ENCODE data around the gene OBP2A. TPM values are rescaled to one million over a fixed set of nuclear protein-coding genes. Genes with fewer than 3 reads are reported as not detected.

OBP2A gene
- total RNA-seq, 1 donor from 2014 or later = not detected

- intact Hi-C loops (cut with DNase I) = no loop called here
- no peaks in the 10 kb centered on the region for H3K27me3 ChIP-seq
- no peak for DNase-seq (ENCODE audit: extremely low spot score in 2 of 2)
These were observed 20.6 kb downstream of the OBP2A start for GRCh38 chr9:135566552-135566951.

DNA sequence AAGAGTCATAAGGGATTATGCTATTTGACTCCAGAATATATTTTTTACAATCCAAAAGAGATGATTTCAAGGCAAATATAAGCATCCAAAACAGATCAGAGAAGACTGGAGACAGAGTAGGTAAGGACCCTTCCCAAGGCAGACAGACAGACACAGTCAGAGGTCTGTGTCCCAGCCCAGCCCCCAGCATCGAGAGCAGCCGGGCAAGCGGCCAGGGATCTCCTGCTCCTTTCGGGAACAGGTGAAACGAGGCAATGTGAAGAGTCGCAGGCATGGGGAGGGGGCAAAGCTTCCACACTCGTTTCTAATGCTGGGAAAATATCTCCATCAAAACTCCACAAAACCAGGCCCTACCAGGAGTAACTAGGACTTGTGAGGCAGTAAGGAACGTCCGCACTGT is 21.4 kb downstream of the OBP2A start:
- Histone ChIP-seq H3K4me3 (no peak overlapping the region), H3K36me3 (no peaks in the 10 kb centered on the region), H3K27ac (no peak overlapping the region), H3K9me3 (no peaks in the 10 kb centered on the region), H3K4me1 (no peaks in the 10 kb centered on the region), H3K27me3 (no peaks in the 10 kb centered on the region)
- DNase-seq (ENCODE audit: extremely low spot score in 2 of 2) = no peak
- intact Hi-C loops (cut with DNase I) = no loop called here
- no peak for TF ChIP-seq POLR2AphosphoS5 (IDR thresholded peaks at IDR 0.05; ENCODE audit: insufficient read depth in 1 of 2, low read depth in 1 of 2)
- no peak for TF ChIP-seq POLR2A (IDR thresholded peaks at IDR 0.05)
- TF ChIP-seq CTCF (IDR thresholded peaks at IDR 0.05) = no peak

More at GRCh38 chr9:135566552-135566951, 20.6 kb downstream of the OBP2A start:
- no peak overlapping the region for H3K27ac ChIP-seq
- no peaks in the 10 kb centered on the region for H3K4me1 ChIP-seq
- no peaks in the 10 kb centered on the region for H3K9me3 ChIP-seq
- H3K4me3 ChIP-seq = no peak overlapping the region
- TF ChIP-seq CTCF (IDR thresholded peaks at IDR 0.05) (no peak), POLR2A (IDR thresholded peaks at IDR 0.05) (no peak), POLR2AphosphoS5 (IDR thresholded peaks at IDR 0.05; ENCODE audit: insufficient read depth in 1 of 2, low read depth in 1 of 2) (no peak)
- H3K36me3 ChIP-seq = no peaks in the 10 kb centered on the region

GRCh38 chr9:135568026-135568425 is 22.1 kb downstream of the OBP2A start:
- no peaks in the 10 kb centered on the region for H3K27me3 ChIP-seq
- H3K4me1 ChIP-seq = no peaks in the 10 kb centered on the region
- no peaks in the 10 kb centered on the region for H3K9me3 ChIP-seq
- no peaks in the 10 kb centered on the region for H3K36me3 ChIP-seq
- H3K27ac ChIP-seq = no peak overlapping the region
- no peak overlapping the region for H3K4me3 ChIP-seq
- intact Hi-C loops (cut with DNase I) = no loop called here
- DNase-seq (ENCODE audit: extremely low spot score in 2 of 2) = no peak
- TF ChIP-seq POLR2A (IDR thresholded peaks at IDR 0.05) (no peak), POLR2AphosphoS5 (IDR thresholded peaks at IDR 0.05; ENCODE audit: insufficient read depth in 1 of 2, low read depth in 1 of 2) (no peak), CTCF (IDR thresholded peaks at IDR 0.05) (no peak)

- no peaks in the 10 kb centered on the region for H3K27me3 ChIP-seq
- H3K27ac ChIP-seq = no peak overlapping the region
- no peak for TF ChIP-seq POLR2AphosphoS5 (IDR thresholded peaks at IDR 0.05; ENCODE audit: insufficient read depth in 1 of 2, low read depth in 1 of 2)
- no peak for TF ChIP-seq POLR2A (IDR thresholded peaks at IDR 0.05)
- TF ChIP-seq CTCF (IDR thresholded peaks at IDR 0.05) = no peak
- H3K9me3 ChIP-seq = no peaks in the 10 kb centered on the region
- H3K4me3 ChIP-seq = no peak overlapping the region
- H3K36me3 ChIP-seq = no peaks in the 10 kb centered on the region
- no peaks in the 10 kb centered on the region for H3K4me1 ChIP-seq
- no peak for DNase-seq (ENCODE audit: extremely low spot score in 2 of 2)
- intact Hi-C loops (cut with DNase I) = no loop called here
These were observed 24.5 kb downstream of the OBP2A start for GRCh38 chr9:135570456-135570855.

DNA sequence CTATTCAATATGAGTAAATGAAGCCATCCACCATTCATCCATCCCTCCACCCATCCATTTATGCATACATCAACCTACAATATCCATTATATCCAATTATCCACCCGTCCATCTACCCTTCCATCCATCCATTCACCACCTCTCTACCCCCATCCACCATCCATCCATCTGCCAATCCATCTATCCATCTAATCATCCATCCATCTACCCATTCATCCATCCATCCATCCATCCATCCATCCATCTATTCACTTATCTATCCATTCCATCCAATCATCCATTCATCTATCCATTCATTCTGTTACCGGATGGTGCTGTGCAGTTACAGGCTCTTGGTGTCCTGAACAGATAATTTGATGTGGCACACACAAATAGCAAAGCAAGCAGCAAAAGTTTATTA is 26.3 kb downstream of the OBP2A start:
- Histone ChIP-seq H3K4me1 (no peaks in the 10 kb centered on the region), H3K9me3 (no peaks in the 10 kb centered on the region), H3K36me3 (no peaks in the 10 kb centered on the region), H3K27ac (no peak overlapping the region), H3K27me3 (no peaks in the 10 kb centered on the region), H3K4me3 (no peak overlapping the region)
- intact Hi-C loops (cut with DNase I) = no loop called here
- no peak for TF ChIP-seq POLR2A (IDR thresholded peaks at IDR 0.05)
- TF ChIP-seq POLR2AphosphoS5 (IDR thresholded peaks at IDR 0.05; ENCODE audit: insufficient read depth in 1 of 2, low read depth in 1 of 2) = no peak
- TF ChIP-seq CTCF (IDR thresholded peaks at IDR 0.05) = no peak
- DNase-seq (ENCODE audit: extremely low spot score in 2 of 2) = no peak
